ENCODE data around the gene KRT80. TPM values are rescaled to one million over a fixed set of nuclear protein-coding genes. Genes with fewer than 3 reads are reported as not detected.

The KRT80 gene
- total RNA-seq, 1 experiment from 2014 or later: not detected

GRCh38 chr12:52235822-52236361, 44.1 kb upstream of the KRT80 start:
- Histone ChIP-seq H4K20me1 (ENCODE audit: insufficient read depth, low read depth, low read length) (no peaks in the 10 kb centered on the region), H2AFZ (ENCODE audit: low read length) (no peak overlapping the region), H3K36me3 (ENCODE audit: insufficient read depth, low read length) (no peaks in the 10 kb centered on the region), H3K9me3 (ENCODE audit: low read length) (no peaks in the 10 kb centered on the region), H3K27ac (ENCODE audit: low read length) (no peak overlapping the region), H3K4me2 (ENCODE audit: low read depth, low read length, poor library complexity, severe bottlenecking) (no peak overlapping the region), H3K9ac (ENCODE audit: low read length) (no peak overlapping the region), H3K79me2 (ENCODE audit: low read length) (no peaks in the 10 kb centered on the region), H3K9me2 (replicated peaks; ENCODE audit: insufficient read depth, low read length) (no peaks in the 10 kb centered on the region), H3K4me3 (ENCODE audit: low read length) (no peak overlapping the region), H3K27me3 (ENCODE audit: low read length) (no peaks in the 10 kb centered on the region), H3K4me1 (ENCODE audit: low read length) (no peaks in the 10 kb centered on the region)
- DNase-seq: no peak

DNA sequence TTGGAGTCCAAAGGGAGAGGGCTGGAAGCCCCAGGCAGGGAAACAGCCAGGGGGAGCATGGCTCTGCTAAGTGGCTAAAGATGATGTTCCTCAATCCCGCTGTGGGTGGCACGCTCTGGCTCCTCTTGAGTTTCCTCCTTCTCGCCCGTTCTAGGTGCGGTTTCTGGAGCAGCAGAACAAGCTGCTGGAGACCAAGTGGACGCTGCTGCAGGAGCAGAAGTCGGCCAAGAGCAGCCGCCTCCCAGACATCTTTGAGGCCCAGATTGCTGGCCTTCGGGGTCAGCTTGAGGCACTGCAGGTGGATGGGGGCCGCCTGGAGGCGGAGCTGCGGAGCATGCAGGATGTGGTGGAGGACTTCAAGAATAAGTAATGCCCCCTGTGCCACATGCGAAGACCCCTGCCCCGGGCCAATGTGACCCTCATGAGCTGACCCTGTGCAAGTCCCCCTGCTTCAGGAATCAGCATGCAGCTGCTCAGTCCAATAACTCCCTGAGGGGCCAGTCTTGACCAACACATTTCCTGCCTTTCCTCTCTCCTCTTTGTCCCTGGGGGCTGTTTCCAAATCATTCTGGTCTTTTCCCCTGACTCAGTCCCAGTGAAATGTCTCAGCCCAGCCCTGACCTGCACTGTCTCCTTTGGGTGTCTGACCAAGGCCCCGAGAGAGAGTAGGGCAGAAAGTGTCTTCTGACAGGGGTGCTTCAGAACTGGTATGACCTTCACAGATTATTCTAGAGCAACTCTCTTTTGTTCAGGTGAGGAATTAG, 43.4 kb upstream of the KRT80 start:
- no peak overlapping the region for H3K4me3 ChIP-seq (ENCODE audit: low read length)
- no peak for DNase-seq
- no peaks in the 10 kb centered on the region for H3K9me2 ChIP-seq (replicated peaks; ENCODE audit: insufficient read depth, low read length)
- no peaks in the 10 kb centered on the region for H3K27me3 ChIP-seq (ENCODE audit: low read length)
- no peak overlapping the region for H2AFZ ChIP-seq (ENCODE audit: low read length)
- H4K20me1 ChIP-seq (ENCODE audit: insufficient read depth, low read depth, low read length): no peaks in the 10 kb centered on the region
- H3K4me2 ChIP-seq (ENCODE audit: low read depth, low read length, poor library complexity, severe bottlenecking): no peak overlapping the region
- H3K9me3 ChIP-seq (ENCODE audit: low read length): no peaks in the 10 kb centered on the region
- H3K79me2 ChIP-seq (ENCODE audit: low read length): no peaks in the 10 kb centered on the region
- no peak overlapping the region for H3K9ac ChIP-seq (ENCODE audit: low read length)
- no peaks in the 10 kb centered on the region for H3K36me3 ChIP-seq (ENCODE audit: insufficient read depth, low read length)
- H3K4me1 ChIP-seq (ENCODE audit: low read length): no peaks in the 10 kb centered on the region
- H3K27ac ChIP-seq (ENCODE audit: low read length): no peak overlapping the region

DNA sequence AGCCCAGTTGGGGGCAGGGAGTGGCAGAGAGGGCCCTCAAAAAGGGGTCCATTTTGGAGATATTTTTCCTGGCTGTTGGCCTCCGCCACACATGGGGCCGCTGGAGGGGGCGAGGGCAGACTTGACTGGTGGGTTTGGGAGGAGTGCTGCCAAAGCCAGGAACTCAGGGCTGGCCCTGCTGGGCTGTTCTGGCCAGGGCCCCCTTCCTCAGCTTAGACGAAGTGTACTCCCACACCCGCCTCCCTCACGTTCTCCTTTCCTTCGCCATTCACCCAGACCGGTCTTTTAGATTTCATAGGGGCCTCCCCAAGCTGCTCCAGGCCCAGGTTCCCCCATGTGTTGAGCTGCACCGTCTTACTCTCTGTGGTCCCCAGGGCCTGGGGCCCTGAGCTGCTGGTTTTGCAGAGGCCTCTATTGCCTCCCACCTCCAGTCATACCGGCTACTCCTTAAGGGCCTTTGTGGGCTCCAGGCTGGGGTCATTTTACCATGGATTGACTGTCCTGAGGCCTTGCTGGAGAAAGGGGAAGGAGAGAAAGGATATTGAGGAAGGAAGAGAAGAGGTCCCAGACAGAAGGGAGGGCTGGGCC, 42.5 kb upstream of the KRT80 start:
- no peak for DNase-seq
- Histone ChIP-seq H2AFZ (ENCODE audit: low read length) (no peak overlapping the region), H3K36me3 (ENCODE audit: insufficient read depth, low read length) (no peaks in the 10 kb centered on the region), H3K9me3 (ENCODE audit: low read length) (no peaks in the 10 kb centered on the region), H3K4me2 (ENCODE audit: low read depth, low read length, poor library complexity, severe bottlenecking) (no peak overlapping the region), H3K4me3 (ENCODE audit: low read length) (no peak overlapping the region), H3K79me2 (ENCODE audit: low read length) (no peaks in the 10 kb centered on the region), H3K27me3 (ENCODE audit: low read length) (no peaks in the 10 kb centered on the region), H3K4me1 (ENCODE audit: low read length) (no peaks in the 10 kb centered on the region), H3K9me2 (replicated peaks; ENCODE audit: insufficient read depth, low read length) (no peaks in the 10 kb centered on the region), H3K9ac (ENCODE audit: low read length) (no peak overlapping the region), H4K20me1 (ENCODE audit: insufficient read depth, low read depth, low read length) (no peaks in the 10 kb centered on the region), H3K27ac (ENCODE audit: low read length) (no peak overlapping the region)

DNA sequence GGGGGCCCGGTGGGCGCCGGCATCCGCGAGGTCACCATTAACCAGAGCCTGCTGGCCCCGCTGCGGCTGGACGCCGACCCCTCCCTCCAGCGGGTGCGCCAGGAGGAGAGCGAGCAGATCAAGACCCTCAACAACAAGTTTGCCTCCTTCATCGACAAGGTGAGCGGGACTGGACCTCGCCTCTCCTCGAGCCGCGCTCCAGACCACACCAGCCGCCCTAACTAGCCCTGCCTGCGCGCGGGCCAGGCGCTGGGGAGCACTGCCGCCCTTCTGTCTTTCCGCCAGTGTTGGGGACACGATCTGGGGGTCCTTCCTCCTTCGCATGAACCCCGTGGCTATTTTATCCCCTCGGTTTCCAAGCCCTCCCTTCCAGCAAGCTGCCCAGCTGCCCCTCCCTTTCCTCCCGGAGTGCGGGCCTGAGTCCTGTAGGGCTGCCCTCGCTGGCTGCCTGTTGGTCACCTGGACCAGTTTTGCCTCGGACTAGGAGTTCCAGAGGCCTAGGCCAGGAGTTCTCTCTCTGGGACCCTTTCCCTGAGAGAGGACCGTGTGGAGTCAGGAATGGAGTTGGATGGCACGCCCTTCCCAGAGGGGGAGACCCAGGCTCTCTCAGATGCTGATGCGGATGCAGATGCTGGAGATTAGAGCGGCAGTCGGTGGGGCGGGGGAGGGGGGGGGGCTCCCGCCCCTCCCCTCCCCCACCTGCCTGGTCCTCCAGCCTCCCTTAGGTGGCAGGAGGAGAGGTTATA, 41.8 kb upstream of the KRT80 start:
- no peak overlapping the region for H2AFZ ChIP-seq (ENCODE audit: low read length)
- H3K9me2 ChIP-seq (replicated peaks; ENCODE audit: insufficient read depth, low read length): no peaks in the 10 kb centered on the region
- H3K79me2 ChIP-seq (ENCODE audit: low read length): no peaks in the 10 kb centered on the region
- no peak overlapping the region for H3K4me2 ChIP-seq (ENCODE audit: low read depth, low read length, poor library complexity, severe bottlenecking)
- H3K27ac ChIP-seq (ENCODE audit: low read length): no peak overlapping the region
- no peaks in the 10 kb centered on the region for H3K9me3 ChIP-seq (ENCODE audit: low read length)
- no peaks in the 10 kb centered on the region for H4K20me1 ChIP-seq (ENCODE audit: insufficient read depth, low read depth, low read length)
- H3K9ac ChIP-seq (ENCODE audit: low read length): no peak overlapping the region
- DNase-seq: no peak
- H3K4me1 ChIP-seq (ENCODE audit: low read length): no peaks in the 10 kb centered on the region
- H3K36me3 ChIP-seq (ENCODE audit: insufficient read depth, low read length): no peaks in the 10 kb centered on the region
- H3K4me3 ChIP-seq (ENCODE audit: low read length): no peak overlapping the region
- H3K27me3 ChIP-seq (ENCODE audit: low read length): no peaks in the 10 kb centered on the region

DNA sequence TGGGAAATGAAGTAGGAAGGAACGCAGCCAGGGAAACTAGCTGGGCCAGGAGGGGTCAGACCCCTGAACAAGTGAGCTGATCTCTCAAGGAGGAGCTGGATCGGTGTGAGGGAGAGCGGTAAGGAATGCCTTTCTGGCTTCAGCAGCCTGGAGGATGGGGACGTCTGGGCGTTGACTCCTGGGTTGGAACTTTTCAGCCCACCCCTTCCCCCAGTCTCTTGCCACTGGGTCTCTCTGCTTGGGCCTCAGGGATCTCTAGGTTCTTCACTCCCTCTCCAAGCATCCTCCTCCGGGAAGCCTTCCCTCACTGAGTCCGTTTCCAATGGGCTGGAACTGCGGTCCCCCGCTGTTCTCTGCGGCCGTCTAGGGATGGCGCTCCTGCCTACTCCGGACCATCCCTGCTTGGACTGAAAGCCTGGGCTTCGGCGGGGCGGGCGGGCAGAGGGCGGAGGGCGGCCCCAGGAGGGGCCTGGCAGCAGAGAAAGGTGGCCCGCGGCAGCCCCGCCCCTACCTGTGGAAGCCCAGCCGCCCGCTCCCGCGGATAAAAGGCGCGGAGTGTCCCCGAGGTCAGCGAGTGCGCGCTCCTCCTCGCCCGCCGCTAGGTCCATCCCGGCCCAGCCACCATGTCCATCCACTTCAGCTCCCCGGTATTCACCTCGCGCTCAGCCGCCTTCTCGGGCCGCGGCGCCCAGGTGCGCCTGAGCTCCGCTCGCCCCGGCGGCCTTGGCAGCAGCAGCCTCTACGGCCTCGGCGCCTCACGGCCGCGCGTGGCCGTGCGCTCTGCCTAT, 41.1 kb upstream of the KRT80 start, which contains the start of gene KRT7:
Gene KRT7 (plus strand): TSS at position 570 of the 788 bp plus-strand sequence. CDS start 54 bp downstream, at position 624.
- H3K27me3 ChIP-seq (ENCODE audit: low read length): no peaks in the 10 kb centered on the region
- no peaks in the 10 kb centered on the region for H3K9me2 ChIP-seq (replicated peaks; ENCODE audit: insufficient read depth, low read length)
- H4K20me1 ChIP-seq (ENCODE audit: insufficient read depth, low read depth, low read length): no peaks in the 10 kb centered on the region
- no peak within 1 kb of the TSS for H3K4me3 ChIP-seq (ENCODE audit: low read length)
- no peaks in the 10 kb centered on the region for H3K36me3 ChIP-seq (ENCODE audit: insufficient read depth, low read length)
- H3K9ac ChIP-seq (ENCODE audit: low read length): no peak within 1 kb of the TSS
- H3K27ac ChIP-seq (ENCODE audit: low read length): no peak within 1 kb of the TSS
- no peak within 1 kb of the TSS for H3K4me2 ChIP-seq (ENCODE audit: low read depth, low read length, poor library complexity, severe bottlenecking)
- H3K4me1 ChIP-seq (ENCODE audit: low read length): no peaks in the 10 kb centered on the region
- no peak within 1 kb of the TSS for H2AFZ ChIP-seq (ENCODE audit: low read length)
- DNase-seq: no peak
- H3K79me2 ChIP-seq (ENCODE audit: low read length): no peaks in the 10 kb centered on the region
- H3K9me3 ChIP-seq (ENCODE audit: low read length): no peaks in the 10 kb centered on the region

GRCh38 chr12:52232203-52232673, 40.4 kb upstream of the KRT80 start:
- H3K4me3 ChIP-seq (ENCODE audit: low read length): no peak overlapping the region
- H3K4me2 ChIP-seq (ENCODE audit: low read depth, low read length, poor library complexity, severe bottlenecking): no peak overlapping the region
- H3K27me3 ChIP-seq (ENCODE audit: low read length): no peaks in the 10 kb centered on the region
- DNase-seq: no peak
- H2AFZ ChIP-seq (ENCODE audit: low read length): no peak overlapping the region
- H3K27ac ChIP-seq (ENCODE audit: low read length): no peak overlapping the region
- H3K9me3 ChIP-seq (ENCODE audit: low read length): no peaks in the 10 kb centered on the region
- H3K9me2 ChIP-seq (replicated peaks; ENCODE audit: insufficient read depth, low read length): no peaks in the 10 kb centered on the region
- H3K9ac ChIP-seq (ENCODE audit: low read length): no peak overlapping the region
- no peaks in the 10 kb centered on the region for H4K20me1 ChIP-seq (ENCODE audit: insufficient read depth, low read depth, low read length)
- H3K79me2 ChIP-seq (ENCODE audit: low read length): no peaks in the 10 kb centered on the region
- no peaks in the 10 kb centered on the region for H3K36me3 ChIP-seq (ENCODE audit: insufficient read depth, low read length)
- H3K4me1 ChIP-seq (ENCODE audit: low read length): no peaks in the 10 kb centered on the region

DNA sequence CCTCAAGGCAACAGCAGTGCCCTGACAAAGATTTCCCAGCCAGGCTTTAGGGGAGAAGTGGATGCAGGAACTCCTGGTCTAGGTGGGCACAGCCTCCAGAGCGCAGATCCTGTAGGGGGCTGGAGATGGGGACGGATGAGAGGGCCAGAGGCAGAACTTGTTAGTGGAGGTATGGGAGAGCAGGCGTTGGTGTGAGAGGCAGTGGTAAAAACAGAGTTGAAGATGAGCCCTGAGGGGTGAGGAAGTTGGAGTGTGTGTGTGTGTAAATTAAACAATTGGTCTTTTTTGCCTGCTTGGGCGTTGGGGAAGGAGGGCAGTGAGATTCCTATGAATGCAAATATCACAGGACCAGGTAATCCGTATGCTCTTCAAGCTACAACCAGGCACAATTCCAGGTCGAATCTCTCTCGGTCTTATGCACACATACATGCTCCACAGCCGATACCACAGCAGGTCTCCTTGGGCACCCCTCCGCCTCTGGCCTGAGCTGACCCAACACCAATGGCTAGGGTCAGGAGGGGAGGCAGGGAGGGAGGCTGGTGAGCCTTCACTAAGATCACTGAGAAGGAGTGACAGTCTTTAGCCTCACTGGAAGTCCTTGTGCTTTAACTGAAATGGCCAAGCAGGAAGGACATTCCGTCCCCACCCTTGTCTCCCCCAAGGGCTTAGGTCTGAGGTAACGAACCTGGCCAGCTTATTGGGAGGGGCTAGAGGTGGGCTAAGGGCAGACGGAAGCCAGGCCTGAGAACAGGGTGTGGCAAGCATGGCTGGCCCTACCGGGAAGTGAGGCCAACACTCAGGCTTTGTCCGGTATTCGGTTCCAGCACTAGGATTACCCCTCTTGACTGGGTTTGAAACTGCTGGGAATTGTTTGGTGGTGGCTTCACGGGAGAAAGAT, 39.7 kb upstream of the KRT80 start:
- H3K4me1 ChIP-seq (ENCODE audit: low read length): no peaks in the 10 kb centered on the region
- H3K9me3 ChIP-seq (ENCODE audit: low read length): no peaks in the 10 kb centered on the region
- H2AFZ ChIP-seq (ENCODE audit: low read length): no peak overlapping the region
- no peak overlapping the region for H3K4me3 ChIP-seq (ENCODE audit: low read length)
- H3K9me2 ChIP-seq (replicated peaks; ENCODE audit: insufficient read depth, low read length): no peaks in the 10 kb centered on the region
- no peaks in the 10 kb centered on the region for H3K36me3 ChIP-seq (ENCODE audit: insufficient read depth, low read length)
- H3K27me3 ChIP-seq (ENCODE audit: low read length): no peaks in the 10 kb centered on the region
- H3K9ac ChIP-seq (ENCODE audit: low read length): no peak overlapping the region
- no peak overlapping the region for H3K27ac ChIP-seq (ENCODE audit: low read length)
- no peaks in the 10 kb centered on the region for H4K20me1 ChIP-seq (ENCODE audit: insufficient read depth, low read depth, low read length)
- no peak for DNase-seq
- H3K79me2 ChIP-seq (ENCODE audit: low read length): no peaks in the 10 kb centered on the region
- no peak overlapping the region for H3K4me2 ChIP-seq (ENCODE audit: low read depth, low read length, poor library complexity, severe bottlenecking)

Data from Karpas-422 (cell line).